K562 (cell line): Measurements from ENCODE around the gene PRR9. TPM values are rescaled to one million over a fixed set of nuclear protein-coding genes. Genes with fewer than 3 reads are reported as not detected.

Experiments
- CBFA2T3 ChIP-seq: fragments of 450-650 bp; IDR thresholded peaks from 2 replicates; pipeline ENCODE4 v1.6.1; 2017
- MAZ ChIP-seq, 2 experiments: fragments of 450-650 bp in 1 of 2; sonication (generic) in 1 of 2; formaldehyde crosslinking; IDR thresholded peaks in 1 of 2; conservative IDR thresholded peaks in 1 of 2; 2 replicates each; pipeline versions ENCODE4 v1.4.0 to v1.5.0; 2020; ENCODE audit warnings: mild to moderate bottlenecking in 1 of 2, missing genetic modification reagents in 1 of 2
- PHF20 ChIP-seq: fragments of 450-650 bp; IDR thresholded peaks from 2 replicates; pipeline ENCODE4 v1.6.1; 2018; ENCODE audit not compliant: partially characterized antibody
- RBM25 ChIP-seq: fragments of 200-400 bp; formaldehyde crosslinking; IDR thresholded peaks from 2 replicates; pipeline ENCODE4 v1.6.1; 2018; ENCODE audit warnings: low read length, low read depth, moderate library complexity; ENCODE audit not compliant: severe bottlenecking
- REST ChIP-seq, 2 experiments: fragments of 450-650 bp; formaldehyde crosslinking in 1 of 2; IDR thresholded peaks; 2 replicates each; pipeline versions ENCODE4 v1.4.0 to v1.6.1; 2014 to 2020; ENCODE audit warnings: mild to moderate bottlenecking in 2 of 2, borderline replicate concordance in 1 of 2, low read depth in 1 of 2
- SMAD1 ChIP-seq: fragments of 150-350 bp; IDR thresholded peaks from 2 replicates; pipeline ENCODE4 v1.6.1; 2014; ENCODE audit warnings: low read length, low read depth; ENCODE audit not compliant: partially characterized antibody
- SMC3 ChIP-seq: conservative IDR thresholded peaks from 2 replicates; pipeline ENCODE4 v1.6.1; 2011; ENCODE audit warnings: low read depth, low read length, improper control_type of control experiment; ENCODE audit not compliant: insufficient read depth
- WHSC1 ChIP-seq: IDR thresholded peaks from one replicate; pipeline ENCODE4 v1.6.1; 2012; ENCODE audit warnings: low read length, control low read depth, inconsistent platforms
- ZNF592 ChIP-seq: fragments of 450-650 bp; IDR thresholded peaks from 2 replicates; pipeline ENCODE4 v1.6.1; 2017; ENCODE audit warnings: antibody characterized with exemption, mild to moderate bottlenecking
- polyA plus RNA-seq, 8 experiments: library from polyadenylated mRNA; depleted of rRNA in 4 of 8; stranded (reverse) in 5 of 8; unstranded in 3 of 8; fragments of >200 nt; fragmentation: Nextera tagmentation in 2 of 8; fragmentation: Illumina TruSeq in 1 of 8; extraction: Ambion mirVana in 2 of 8; extraction: Trizol in 1 of 8; gene quantifications; 2 replicates each; pipeline versions ENCODE4 v1.2.1 to v1.2.3, GENCODE V29; 2011 to 2014; ENCODE audit warnings: inconsistent platforms in 1 of 8, missing spikeins in 1 of 8
- total RNA-seq, 7 experiments: library from RNA; depleted of rRNA in 6 of 7; stranded (reverse); fragments of >200 nt in 6 of 7; fragmentation: Illumina TruSeq in 2 of 7; extraction: Trizol in 2 of 7; gene quantifications; 2 replicates each; pipeline versions ENCODE4 v1.2.1 to v1.2.3, GENCODE V29; 2011 to 2021; ENCODE audit warnings: low replicate concordance in 1 of 7
- TF ChIP-seq, protein P1 (sequence below): fragments of 450-650 bp; formaldehyde crosslinking; IDR thresholded peaks from 2 replicates; pipeline ENCODE4 v1.4.0; 2020; ENCODE audit warnings: mild to moderate bottlenecking, mixed read lengths
- TF ChIP-seq, protein P2 (sequence below): sonication (generic); formaldehyde crosslinking; IDR thresholded peaks from 2 replicates; pipeline ENCODE4 v1.8.1; 2023; ENCODE audit warnings: mild to moderate bottlenecking, missing genetic modification reagents

PRR9 gene
- total and polyA plus RNA-seq, 9 of the 15 experiments (the other 6 are each of a cell fraction or from before 2014, with no cell fraction given) = 0.14 to 1.4 (median 0.24) TPM; not detected in 1

- TF ChIP-seq, protein P1, sequence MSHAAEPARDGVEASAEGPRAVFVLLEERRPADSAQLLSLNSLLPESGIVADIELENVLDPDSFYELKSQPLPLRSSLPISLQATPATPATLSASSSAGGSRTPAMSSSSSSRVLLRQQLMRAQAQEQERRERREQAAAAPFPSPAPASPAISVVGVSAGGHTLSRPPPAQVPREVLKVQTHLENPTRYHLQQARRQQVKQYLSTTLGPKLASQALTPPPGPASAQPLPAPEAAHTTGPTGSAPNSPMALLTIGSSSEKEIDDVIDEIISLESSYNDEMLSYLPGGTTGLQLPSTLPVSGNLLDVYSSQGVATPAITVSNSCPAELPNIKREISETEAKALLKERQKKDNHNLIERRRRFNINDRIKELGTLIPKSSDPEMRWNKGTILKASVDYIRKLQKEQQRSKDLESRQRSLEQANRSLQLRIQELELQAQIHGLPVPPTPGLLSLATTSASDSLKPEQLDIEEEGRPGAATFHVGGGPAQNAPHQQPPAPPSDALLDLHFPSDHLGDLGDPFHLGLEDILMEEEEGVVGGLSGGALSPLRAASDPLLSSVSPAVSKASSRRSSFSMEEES (CRISPR knock-in tag) = no peak
- no peak for TF ChIP-seq WHSC1
- TF ChIP-seq RBM25 = no peak
- TF ChIP-seq ZNF592 = no peak
- peak; percentile 72; the same call in 1 of the 2 replicates for TF ChIP-seq REST (IDR thresholded peaks at IDR 0.05; ENCODE audit: borderline replicate concordance)
- no peak for TF ChIP-seq REST (CRISPR knock-in tag; IDR thresholded peaks at IDR 0.05; ENCODE audit: low read depth)
- no peak for TF ChIP-seq CBFA2T3
- no peak for TF ChIP-seq SMAD1
- TF ChIP-seq MAZ (CRISPR knock-in tag; conservative IDR thresholded peaks at IDR 0.05 in 1 of 2, IDR thresholded peaks at IDR 0.05 in 1 of 2) = no peak
- TF ChIP-seq PHF20 = no peak
- peak; percentile 84 for TF ChIP-seq SMC3
- TF ChIP-seq, protein P2, sequence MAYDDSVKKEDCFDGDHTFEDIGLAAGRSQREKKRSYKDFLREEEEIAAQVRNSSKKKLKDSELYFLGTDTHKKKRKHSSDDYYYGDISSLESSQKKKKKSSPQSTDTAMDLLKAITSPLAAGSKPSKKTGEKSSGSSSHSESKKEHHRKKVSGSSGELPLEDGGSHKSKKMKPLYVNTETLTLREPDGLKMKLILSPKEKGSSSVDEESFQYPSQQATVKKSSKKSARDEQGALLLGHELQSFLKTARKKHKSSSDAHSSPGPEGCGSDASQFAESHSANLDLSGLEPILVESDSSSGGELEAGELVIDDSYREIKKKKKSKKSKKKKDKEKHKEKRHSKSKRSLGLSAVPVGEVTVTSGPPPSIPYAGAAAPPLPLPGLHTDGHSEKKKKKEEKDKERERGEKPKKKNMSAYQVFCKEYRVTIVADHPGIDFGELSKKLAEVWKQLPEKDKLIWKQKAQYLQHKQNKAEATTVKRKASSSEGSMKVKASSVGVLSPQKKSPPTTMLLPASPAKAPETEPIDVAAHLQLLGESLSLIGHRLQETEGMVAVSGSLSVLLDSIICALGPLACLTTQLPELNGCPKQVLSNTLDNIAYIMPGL = no peak
Measured at GRCh38 chr1:153192697-153193096, 24.7 kb upstream of the PRR9 start (continued).
